ENCODE data around the gene PLB1.
"Not testable (repeated sequence)": the region's sequence is repeated elsewhere in the genome, so short reads cannot be mapped to it uniquely, and the experiment has no call there.

The PLB1 gene

GRCh38 chr2:28457237-28457636, 38.6 kb upstream of the PLB1 start:
- H3K36me3 Mint-ChIP-seq: peaks cover 0 to under 1% of the 10 kb centered on the region in 2 donors

GRCh38 chr2:28461056-28461455, 34.8 kb upstream of the PLB1 start:
- Mint-ChIP-seq H3K27ac (no peak overlapping the region), H3K4me3 (no peak overlapping the region), H3K27me3 (peaks cover 7 to 8% of the 10 kb centered on the region in 2 donors), H3K36me3 (peaks cover 0 to 5% of the 10 kb centered on the region in 2 donors), H3K9me3 (peaks cover 4 to 7% of the 10 kb centered on the region in 2 donors), H3K4me1 (no peaks in the 10 kb centered on the region)
- DNase-seq (no peak), ATAC-seq (replicated peaks) (no peak)

More at GRCh38 chr2:28457237-28457636, 38.6 kb upstream of the PLB1 start:
- Mint-ChIP-seq H3K4me3 (no peak overlapping the region), H3K9me3 (peaks cover under 1 to 3% of the 10 kb centered on the region in 2 donors), H3K27me3 (peaks cover 3 to 5% of the 10 kb centered on the region in 2 donors), H3K4me1 (peaks cover 7 to 14% of the 10 kb centered on the region in 2 donors), H3K27ac (no peak overlapping the region)
- DNase-seq (no peak), ATAC-seq (replicated peaks) (no peak)

GRCh38 chr2:28462122-28462521, 33.7 kb upstream of the PLB1 start:
- Mint-ChIP-seq H3K9me3 (peaks cover 4 to 7% of the 10 kb centered on the region in 2 donors), H3K36me3 (peaks cover 0 to 5% of the 10 kb centered on the region in 2 donors), H3K27ac (no peak overlapping the region), H3K27me3 (peaks cover 7 to 8% of the 10 kb centered on the region in 2 donors), H3K4me3 (no peak overlapping the region), H3K4me1 (no peaks in the 10 kb centered on the region)
- ATAC-seq (replicated peaks) (no peak), DNase-seq (no peak)

GRCh38 chr2:28463211-28463816, 32.5 kb upstream of the PLB1 start:
- peaks cover 0 to 5% of the 10 kb centered on the region in 2 donors for H3K36me3 Mint-ChIP-seq
- ATAC-seq (replicated peaks) (no peak), DNase-seq (no peak)
- H3K9me3 Mint-ChIP-seq: peaks cover 4 to 7% of the 10 kb centered on the region in 2 donors
- no peak overlapping the region for H3K4me3 Mint-ChIP-seq
- peaks cover 10 to 13% of the 10 kb centered on the region in 2 donors for H3K27me3 Mint-ChIP-seq
- no peaks in the 10 kb centered on the region for H3K4me1 Mint-ChIP-seq
- no peak overlapping the region for H3K27ac Mint-ChIP-seq

- Mint-ChIP-seq H3K4me1 (no peaks in the 10 kb centered on the region), H3K4me3 (no peak overlapping the region), H3K9me3 (peaks cover 4 to 7% of the 10 kb centered on the region in 2 donors), H3K27ac (no peak overlapping the region), H3K36me3 (peaks cover 0 to 5% of the 10 kb centered on the region in 2 donors), H3K27me3 (peaks cover 13 to 14% of the 10 kb centered on the region in 2 donors)
- DNase-seq (no peak), ATAC-seq (replicated peaks) (no peak)
These were observed 32.0 kb upstream of the PLB1 start for GRCh38 chr2:28463893-28464292.

- no peak for DNase-seq
- peaks cover 0 to 5% of the 10 kb centered on the region in 2 donors for H3K36me3 Mint-ChIP-seq
- H3K4me3 Mint-ChIP-seq: no peak overlapping the region
- no peak overlapping the region for H3K27ac Mint-ChIP-seq
- peaks cover 13 to 14% of the 10 kb centered on the region in 2 donors for H3K27me3 Mint-ChIP-seq
- ATAC-seq (replicated peaks): peak; percentile 21 to 69
- H3K4me1 Mint-ChIP-seq: peaks cover 0 to 5% of the 10 kb centered on the region in 2 donors
- H3K9me3 Mint-ChIP-seq: peaks cover 4 to 7% of the 10 kb centered on the region in 2 donors
These were observed 30.5 kb upstream of the PLB1 start for GRCh38 chr2:28465148-28465885.

GRCh38 chr2:28469304-28469703, 26.6 kb upstream of the PLB1 start:
- DNase-seq: no peak
- no peak for ATAC-seq (replicated peaks)
- Mint-ChIP-seq H3K27ac (no peak overlapping the region), H3K4me1 (peaks cover 0 to 6% of the 10 kb centered on the region in 2 donors), H3K9me3 (no peaks in the 10 kb centered on the region), H3K27me3 (peaks cover 5 to 6% of the 10 kb centered on the region in 2 donors), H3K36me3 (no peaks in the 10 kb centered on the region), H3K4me3 (no peak overlapping the region)

- peaks cover 0 to under 1% of the 10 kb centered on the region in 2 donors for H3K9me3 Mint-ChIP-seq
- H3K36me3 Mint-ChIP-seq: no peaks in the 10 kb centered on the region
- H3K27ac Mint-ChIP-seq: no peak overlapping the region
- no peak for ATAC-seq (replicated peaks)
- peaks cover 0 to 6% of the 10 kb centered on the region in 2 donors for H3K4me1 Mint-ChIP-seq
- H3K4me3 Mint-ChIP-seq: no peak overlapping the region
- DNase-seq: no peak
- H3K27me3 Mint-ChIP-seq: peaks cover 5 to 6% of the 10 kb centered on the region in 2 donors
These were observed 25.8 kb upstream of the PLB1 start for GRCh38 chr2:28469947-28470535.

GRCh38 chr2:28470759-28471158, 25.1 kb upstream of the PLB1 start:
- H3K9me3 Mint-ChIP-seq: peaks cover 0 to 4% of the 10 kb centered on the region in 2 donors
- peaks cover 0 to 6% of the 10 kb centered on the region in 2 donors for H3K4me1 Mint-ChIP-seq
- no peak overlapping the region for H3K4me3 Mint-ChIP-seq
- H3K27ac Mint-ChIP-seq: no peak overlapping the region
- DNase-seq (no peak), ATAC-seq (replicated peaks) (no peak)
- H3K36me3 Mint-ChIP-seq: no peaks in the 10 kb centered on the region
- peaks cover 6 to 10% of the 10 kb centered on the region in 2 donors for H3K27me3 Mint-ChIP-seq

- Mint-ChIP-seq H3K27ac (no peak overlapping the region), H3K4me1 (peaks cover 0 to 6% of the 10 kb centered on the region in 2 donors), H3K9me3 (peaks cover 0 to 4% of the 10 kb centered on the region in 2 donors), H3K4me3 (no peak overlapping the region), H3K36me3 (no peaks in the 10 kb centered on the region), H3K27me3 (peaks cover 6 to 10% of the 10 kb centered on the region in 2 donors)
- ATAC-seq (replicated peaks) (no peak), DNase-seq (no peak)
These were observed 24.6 kb upstream of the PLB1 start for GRCh38 chr2:28471214-28471613.

- H3K4me3 Mint-ChIP-seq: no peak overlapping the region
- H3K9me3 Mint-ChIP-seq: peaks cover 0 to 4% of the 10 kb centered on the region in 2 donors
- no peak overlapping the region for H3K27ac Mint-ChIP-seq
- ATAC-seq (replicated peaks) (no peak), DNase-seq (no peak)
- H3K4me1 Mint-ChIP-seq: peaks cover 0 to 6% of the 10 kb centered on the region in 2 donors
- H3K27me3 Mint-ChIP-seq: peaks cover 6 to 10% of the 10 kb centered on the region in 2 donors
- H3K36me3 Mint-ChIP-seq: no peaks in the 10 kb centered on the region
These were observed 24.1 kb upstream of the PLB1 start for GRCh38 chr2:28471701-28472236.

- H3K27me3 Mint-ChIP-seq; H3K9me3 Mint-ChIP-seq; H3K36me3 Mint-ChIP-seq; DNase-seq; H3K27ac Mint-ChIP-seq; H3K4me3 Mint-ChIP-seq; ATAC-seq (replicated peaks); H3K4me1 Mint-ChIP-seq: not testable (repeated sequence)
These were observed 23.2 kb upstream of the PLB1 start for GRCh38 chr2:28472641-28473040.

- no peak overlapping the region for H3K4me3 Mint-ChIP-seq
- H3K36me3 Mint-ChIP-seq: no peaks in the 10 kb centered on the region
- H3K4me1 Mint-ChIP-seq: peaks cover 0 to 3% of the 10 kb centered on the region in 2 donors
- DNase-seq (no peak), ATAC-seq (replicated peaks) (no peak)
- peaks cover 0 to 6% of the 10 kb centered on the region in 2 donors for H3K9me3 Mint-ChIP-seq
- peaks cover 0 to 5% of the 10 kb centered on the region in 2 donors for H3K27me3 Mint-ChIP-seq
- H3K27ac Mint-ChIP-seq: no peak overlapping the region
These were observed 20.7 kb upstream of the PLB1 start for GRCh38 chr2:28475088-28475595.

- H3K36me3 Mint-ChIP-seq: no peaks in the 10 kb centered on the region
- H3K4me3 Mint-ChIP-seq: no peak overlapping the region
- DNase-seq (no peak), ATAC-seq (replicated peaks) (no peak)
- peaks cover 3 to 5% of the 10 kb centered on the region in 2 donors for H3K27me3 Mint-ChIP-seq
- H3K9me3 Mint-ChIP-seq: peaks cover 0 to 7% of the 10 kb centered on the region in 2 donors
- no peaks in the 10 kb centered on the region for H3K4me1 Mint-ChIP-seq
- no peak overlapping the region for H3K27ac Mint-ChIP-seq
These were observed 18.8 kb upstream of the PLB1 start for GRCh38 chr2:28477087-28477486.

Data from stimulated activated naive B cell treated with anti-CD40 and anti-IgM and Interleukin-4, amounts not matched to agents 10 μg/mL and 1 μg/mL and 100 μg/mL, for 72 hours (primary cell).